Measurements from ENCODE around the gene GTF2IRD1. TPM values are rescaled to one million over a fixed set of nuclear protein-coding genes. Genes with fewer than 3 reads are reported as not detected.
"Not testable (repeated sequence)": the region's sequence is repeated elsewhere in the genome, so short reads cannot be mapped to it uniquely, and the experiment has no call there.

The GTF2IRD1 gene
- total and polyA plus RNA-seq, 10 donors, result 2.4 to 6.6 (median 3.6) TPM

DNA sequence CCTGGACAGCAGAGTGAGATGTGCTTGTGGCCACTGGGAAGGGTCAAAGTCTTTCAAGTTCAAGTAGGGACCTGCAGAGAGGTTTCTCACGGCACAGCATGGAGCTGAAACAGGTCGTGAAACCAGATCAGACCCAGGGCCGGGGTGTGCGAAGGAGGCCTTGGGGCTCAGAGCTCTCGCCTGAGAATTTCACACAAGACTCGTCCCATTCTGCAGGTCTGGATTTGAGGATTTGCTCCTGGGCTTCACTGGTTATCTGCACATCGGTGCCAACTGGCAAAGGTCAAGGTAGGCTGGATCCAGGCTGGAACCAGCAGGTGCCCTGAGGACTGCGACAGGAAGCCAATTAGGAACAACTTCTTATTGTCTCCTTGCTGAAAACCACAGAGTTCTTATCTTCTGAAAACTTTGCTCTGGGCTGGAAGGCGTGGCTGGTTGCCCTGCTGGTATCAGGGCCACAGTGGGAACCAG, 179.8 kb downstream of the GTF2IRD1 start:
- no peak for DNase-seq
- Histone ChIP-seq H3K27ac (no peak overlapping the region), H3K4me3 (no peak overlapping the region), H3K27me3 (replicated peaks in 1 of 7) (no peaks in the 10 kb centered on the region), H3K9me3 (no peaks in the 10 kb centered on the region), H3K4me1 (peaks cover 0 to under 1% (median 0%) of the 10 kb centered on the region in 6 donors), H3K36me3 (no peaks in the 10 kb centered on the region)
- 78 to 85% (median 80%) methylated on average over 9 of the region's 9 CpGs for WGBS, 5 donors
- intact Hi-C loops (cut with DNase I; ENCODE audit: low total_unique reads), result no loop called here
- TF ChIP-seq CTCF (IDR thresholded peaks at IDR 0.05 in 8 of 11, conservative IDR thresholded peaks at IDR 0.05 in 3 of 11) (no peak), POLR2A (IDR thresholded peaks at IDR 0.05) (no peak), POLR2AphosphoS5 (IDR thresholded peaks at IDR 0.05) (no peak)

- intact Hi-C loops (cut with DNase I; ENCODE audit: low total_unique reads), result no loop called here
Observed at GRCh38 chr7:74637745-74638144, 184.0 kb downstream of the GTF2IRD1 start.

GRCh38 chr7:74650055-74650454, 196.3 kb downstream of the GTF2IRD1 start:
- WGBS, 5 donors, result 0 to 3% (median 1%) methylated on average over 9 to 11 of the region's 11 CpGs
- Histone ChIP-seq H3K4me3 (peak overlapping the region in 6 of 8 donors; percentile 8 to 61 (median 28)), H3K4me1 (peaks cover 7 to 43% (median 20%) of the 10 kb centered on the region in 6 donors), H3K27ac (peak overlapping the region in 6 of 8 donors; percentile 72 to 76 (median 74))
- H3K36me3 ChIP-seq; intact Hi-C loops (cut with DNase I; ENCODE audit: low total_unique reads); H3K9me3 ChIP-seq; H3K27me3 ChIP-seq (replicated peaks in 1 of 7): not testable (repeated sequence)
- peak; percentile 88 for DNase-seq
- peak in 1 of 3 donors; percentile 72 for TF ChIP-seq POLR2AphosphoS5 (IDR thresholded peaks at IDR 0.05)

More at GRCh38 chr7:74637745-74638144, 184.0 kb downstream of the GTF2IRD1 start:
- Histone ChIP-seq H3K27ac (no peak overlapping the region), H3K4me3 (no peak overlapping the region), H3K4me1 (peaks cover 0 to 2% (median under 1%) of the 10 kb centered on the region in 6 donors), H3K36me3 (no peaks in the 10 kb centered on the region), H3K9me3 (no peaks in the 10 kb centered on the region), H3K27me3 (replicated peaks in 1 of 7) (no peaks in the 10 kb centered on the region)
- 96 to 99% (median 98%) methylated on average over 7 of the region's 7 CpGs for WGBS, 5 donors
- DNase-seq, result no peak
- TF ChIP-seq CTCF (IDR thresholded peaks at IDR 0.05 in 8 of 11, conservative IDR thresholded peaks at IDR 0.05 in 3 of 11) (no peak), POLR2AphosphoS5 (IDR thresholded peaks at IDR 0.05) (no peak), POLR2A (IDR thresholded peaks at IDR 0.05) (no peak)

DNA sequence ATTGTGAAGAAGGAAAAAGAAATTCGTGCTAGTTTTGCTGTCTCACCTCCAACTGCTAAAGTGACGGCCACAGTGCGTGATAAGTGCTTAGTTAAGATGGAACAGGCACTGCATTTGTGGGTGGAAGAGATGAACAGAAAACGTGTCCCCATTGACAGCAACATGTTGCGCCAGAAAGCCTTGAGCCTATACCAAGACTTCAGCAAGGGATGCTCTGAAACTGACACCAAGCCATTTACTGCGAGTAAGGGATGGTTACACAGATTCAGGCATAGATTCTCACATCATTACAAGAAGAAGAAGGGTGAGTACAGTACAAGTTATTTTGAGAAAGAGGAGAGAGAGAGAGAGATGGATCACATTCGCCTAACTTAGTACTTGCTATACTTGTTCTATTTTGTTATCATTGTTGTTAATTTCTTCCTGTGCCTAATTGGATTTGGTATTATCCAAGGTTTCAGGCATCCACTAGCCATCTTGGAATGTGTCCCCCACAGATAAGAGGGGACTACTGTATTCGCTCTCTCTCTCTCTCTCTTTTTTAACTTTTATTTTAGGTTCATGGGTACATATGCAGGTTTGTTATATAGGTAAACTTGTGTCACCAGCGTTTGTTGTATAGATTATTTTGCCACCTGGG, 196.9 kb downstream of the GTF2IRD1 start:
- H3K36me3 ChIP-seq; DNase-seq; intact Hi-C loops (cut with DNase I; ENCODE audit: low total_unique reads); H3K9me3 ChIP-seq; H3K27me3 ChIP-seq (replicated peaks in 1 of 7): not testable (repeated sequence)
- Histone ChIP-seq H3K4me3 (peak overlapping the region in 4 of 8 donors; percentile 24 to 61 (median 36)), H3K4me1 (peaks cover 10 to 49% (median 23%) of the 10 kb centered on the region in 6 donors), H3K27ac (peak overlapping the region in 5 of 8 donors; percentile 72 to 76 (median 74))
- WGBS, 5 donors, result 45 to 56% (median 48%) methylated on average over 6 to 8 of the region's 9 CpGs

DNA sequence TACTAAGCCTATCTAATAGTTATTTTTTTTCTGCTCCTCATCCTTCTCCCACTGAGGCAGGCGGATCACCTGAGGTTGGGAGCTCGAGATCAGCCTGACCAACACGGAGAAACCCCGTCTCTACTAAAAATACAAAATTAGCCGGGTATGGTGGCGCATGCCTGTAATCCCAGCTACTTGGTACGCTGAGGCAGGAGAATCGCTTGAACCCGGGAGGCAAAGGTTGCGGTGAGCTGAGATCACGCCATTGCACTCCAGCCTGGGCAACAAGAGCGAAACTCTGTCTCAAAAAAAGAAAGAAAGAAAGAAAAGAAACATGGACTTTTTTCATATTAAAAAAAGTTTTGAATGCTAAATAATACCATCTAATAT, 197.4 kb downstream of the GTF2IRD1 start:
- WGBS, 5 donors, result 84 to 94% (median 91%) methylated on average over 12 of the region's 12 CpGs
- H3K27ac ChIP-seq; H3K27me3 ChIP-seq (replicated peaks in 1 of 7); intact Hi-C loops (cut with DNase I; ENCODE audit: low total_unique reads); DNase-seq; H3K4me3 ChIP-seq; H3K9me3 ChIP-seq; H3K36me3 ChIP-seq: not testable (repeated sequence)
- H3K4me1 ChIP-seq, result peaks cover 15 to 54% (median 28%) of the 10 kb centered on the region in 6 donors

Small RNAs within 50 kb of the gene (small RNA-seq; reads per million reads assigned to genes)
- gene RNA5SP233, result 0 reads per million in 4 donors

Other genes with a start within 250 kb of the GTF2IRD1 start
- gene LAT2, start 243.9 kb upstream of the GTF2IRD1 start, total RNA-seq, result 100 to 1,000 TPM in 1 of 7 donors, 10 to 100 TPM in 6; 58.9 to 100 (median 76.4) TPM
- 100 to 1,000 TPM; 108 to 130 (median 127) TPM for gene LAT2, start 243.9 kb upstream of the GTF2IRD1 start, polyA plus RNA-seq
- gene RFC2, start 199.5 kb upstream of the GTF2IRD1 start, total RNA-seq, result 10 to 100 TPM in 6 of 7 donors, 1 to 10 TPM in 1; 7.5 to 24.7 (median 19.0) TPM
- 10 to 100 TPM; 17.0 to 25.0 (median 23.2) TPM for gene RFC2, start 199.5 kb upstream of the GTF2IRD1 start, polyA plus RNA-seq
- 10 to 100 TPM; 15.7 to 18.6 (median 17.4) TPM for gene CLIP2, start 164.5 kb upstream of the GTF2IRD1 start, total RNA-seq
- gene CLIP2, start 164.5 kb upstream of the GTF2IRD1 start, polyA plus RNA-seq, result 1 to 10 TPM; 2.7 to 9.7 (median 2.7) TPM
- gene GTF2I, start 203.8 kb downstream of the GTF2IRD1 start, total RNA-seq, result 100 to 1,000 TPM; 162 to 257 (median 203) TPM
- 10 to 100 TPM; 13.5 to 30.8 (median 16.3) TPM for gene GTF2I, start 203.8 kb downstream of the GTF2IRD1 start, polyA plus RNA-seq

Measured in spleen (tissue), 11 donors.